Frontal cortex (tissue), 4 donors: ENCODE measurements around the gene SPR. TPM values are rescaled to one million over a fixed set of nuclear protein-coding genes. Genes with fewer than 3 reads are reported as not detected.

Experiments
- DNase-seq, 2 donors: peaks; one replicate each; pipeline ENCODE4 v3.0.0; 2012; ENCODE audit warnings: low spot score in 2 of 2
- FAIRE-seq: peaks from 2 replicates; lab custom pipeline; 2012; peaks lifted over from hg19 to GRCh38; lab: Jason Lieb, UNC
- total RNA-seq: library from RNA; depleted of rRNA; stranded (reverse); fragments of >200 nt; gene quantifications from one replicate; pipeline ENCODE4 v1.2.3, GENCODE V29; 2014
- donor health status: control.
- donor health status: control.
- donor health status: control.

Gene SPR
- total RNA-seq, 1 donor from 2014 or later = 1.6 TPM

DNA sequence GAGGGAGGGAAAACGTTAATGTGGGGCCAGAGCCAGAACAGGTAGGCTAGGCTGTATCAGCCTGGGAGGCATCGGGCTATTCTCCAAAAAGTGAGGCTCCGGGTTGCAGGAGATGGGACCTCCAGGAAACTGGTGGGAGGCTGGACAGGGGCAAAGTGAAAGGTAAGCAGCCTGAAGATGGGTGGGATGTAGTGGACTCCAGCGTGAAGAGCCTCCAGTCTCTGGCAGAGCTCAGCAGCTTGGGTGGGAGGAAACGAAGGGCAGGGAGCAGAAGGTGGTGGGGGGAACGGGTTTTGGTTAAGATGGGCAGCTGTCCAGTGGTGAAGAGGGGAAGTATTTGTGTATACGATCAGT, 27.0 kb downstream of the SPR start:
- no peak for DNase-seq

DNA sequence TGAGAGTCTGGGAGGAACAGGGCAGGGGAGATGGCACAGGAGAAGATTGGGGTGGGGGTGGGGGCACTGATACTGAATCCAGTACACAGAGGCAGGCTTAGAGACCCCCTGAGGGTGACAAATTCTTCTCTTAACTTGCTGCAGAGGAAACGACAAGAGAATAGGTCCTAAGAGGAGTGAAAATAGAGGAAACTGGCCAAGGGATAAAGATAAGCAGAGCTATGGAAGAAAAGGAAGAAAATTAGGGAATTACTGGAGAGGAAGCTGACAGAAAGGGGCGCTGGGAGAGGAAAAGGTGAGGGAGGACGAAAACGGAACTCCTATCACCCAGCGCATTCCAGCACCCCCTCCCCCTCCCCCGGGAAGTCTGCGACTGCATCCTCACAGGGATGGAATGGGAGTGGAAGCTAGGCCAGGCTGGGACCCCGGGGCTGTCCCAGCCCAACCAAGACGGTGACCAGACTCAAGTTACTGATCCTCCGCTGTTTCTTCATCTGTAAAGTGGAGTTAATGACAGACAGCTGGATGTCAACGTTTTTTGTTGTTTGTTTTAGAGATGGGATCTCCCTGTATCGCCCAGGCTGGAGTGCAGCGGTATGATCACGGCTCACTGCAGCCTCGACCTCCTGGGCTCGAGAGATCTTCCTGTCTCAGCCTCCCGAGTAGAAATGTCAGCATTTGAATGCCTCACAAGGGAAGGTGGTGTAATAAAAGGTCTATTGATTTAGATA, 27.5 kb downstream of the SPR start:
- FAIRE-seq = no peak

More for the DNA sequence above, 27.0 kb downstream of the SPR start:
- FAIRE-seq = no peak

DNA sequence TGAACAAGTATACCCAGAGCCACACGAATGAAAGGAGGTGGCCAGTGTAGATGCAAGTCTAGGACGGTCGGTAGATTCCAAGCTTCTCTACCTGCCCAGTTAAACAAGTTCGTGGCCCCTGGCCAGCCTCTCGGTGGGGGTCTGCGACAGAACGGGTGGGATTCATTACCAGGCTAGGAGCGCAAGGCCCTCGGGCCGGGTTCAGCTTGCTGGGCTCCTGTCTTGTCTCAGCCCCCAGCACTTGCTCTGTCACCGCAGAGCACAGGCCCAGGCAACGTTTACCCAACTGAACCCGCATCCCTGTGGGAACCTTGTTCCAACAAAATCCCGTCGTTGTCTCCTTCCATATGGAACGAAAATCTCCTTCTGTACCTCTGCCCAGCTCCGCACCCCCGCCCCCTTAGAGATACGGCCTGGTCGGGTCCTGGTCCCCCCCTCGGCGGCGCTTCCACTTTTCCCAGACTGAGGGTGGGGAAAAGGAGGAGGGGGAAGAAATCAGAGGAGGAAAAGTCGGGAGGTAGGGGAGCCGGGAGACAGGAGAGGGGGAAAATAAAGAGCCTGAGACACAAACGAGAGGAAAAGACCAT, 28.2 kb downstream of the SPR start:
- DNase-seq = no peak
- FAIRE-seq = no peak

More for the DNA sequence above, 27.5 kb downstream of the SPR start:
- DNase-seq = no peak

DNA sequence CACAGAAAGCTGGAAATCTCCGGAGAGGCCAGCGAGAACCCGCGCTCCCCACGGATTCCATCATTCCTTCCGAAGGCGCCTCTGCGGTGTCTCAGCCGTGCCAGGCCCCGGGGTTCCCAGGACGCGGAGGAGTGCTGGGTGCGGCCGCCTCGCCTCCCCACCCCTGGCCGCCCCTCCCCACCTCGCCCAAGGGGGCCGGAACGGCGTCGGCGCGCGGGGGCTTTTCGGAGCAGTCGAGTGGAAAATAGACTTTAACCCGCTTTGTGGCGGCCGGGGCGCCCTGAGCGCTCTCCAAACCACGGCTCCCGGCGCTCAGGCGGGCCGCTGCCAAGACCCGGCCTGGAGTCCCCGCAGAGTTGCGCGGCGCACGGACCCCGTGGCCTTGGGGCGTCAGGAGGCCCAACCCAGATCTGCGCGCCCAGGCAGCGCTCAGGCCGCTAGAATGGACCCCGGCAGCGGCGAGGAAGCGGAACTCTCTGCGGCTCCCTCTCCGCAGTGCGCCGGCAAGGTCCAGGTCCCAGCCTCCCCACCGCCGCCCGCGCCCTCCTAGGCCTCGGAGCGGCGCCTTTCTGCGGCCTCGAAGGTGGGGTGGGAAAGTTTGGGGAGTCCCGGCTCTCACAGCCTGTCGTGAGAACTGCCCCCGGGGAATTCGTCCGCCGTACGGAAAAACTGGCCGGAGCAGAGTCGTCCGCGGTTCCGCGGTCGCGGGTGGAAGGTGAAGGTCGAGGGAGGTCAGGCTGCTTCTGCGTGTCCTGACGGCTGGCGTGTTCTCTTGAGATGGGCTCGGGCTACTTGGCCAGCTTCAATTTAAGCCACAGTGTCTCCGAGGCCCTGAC, 28.9 kb downstream of the SPR start:
- FAIRE-seq (no peak), DNase-seq (no peak)

DNA sequence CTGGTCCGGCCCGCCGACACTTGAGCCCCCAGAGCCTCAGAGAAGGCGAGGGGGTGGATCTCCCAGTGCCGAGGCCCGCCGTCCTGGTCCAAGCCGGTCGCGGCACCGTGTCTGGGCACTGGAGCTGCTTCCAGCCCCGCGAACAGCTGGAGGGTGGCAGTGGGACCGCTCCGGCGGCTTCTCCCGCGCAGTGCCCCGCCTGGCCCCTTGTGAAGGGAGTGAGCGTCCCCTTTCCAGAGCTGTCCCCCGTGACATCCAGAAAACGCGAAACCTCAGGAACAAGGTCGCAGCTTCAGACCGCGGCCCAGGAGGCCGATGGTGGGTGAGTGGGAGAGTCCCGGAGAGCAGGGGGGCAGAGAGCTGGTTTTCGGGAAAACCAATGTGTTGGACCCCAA, 29.5 kb downstream of the SPR start:
- DNase-seq (no peak), FAIRE-seq (no peak)

DNA sequence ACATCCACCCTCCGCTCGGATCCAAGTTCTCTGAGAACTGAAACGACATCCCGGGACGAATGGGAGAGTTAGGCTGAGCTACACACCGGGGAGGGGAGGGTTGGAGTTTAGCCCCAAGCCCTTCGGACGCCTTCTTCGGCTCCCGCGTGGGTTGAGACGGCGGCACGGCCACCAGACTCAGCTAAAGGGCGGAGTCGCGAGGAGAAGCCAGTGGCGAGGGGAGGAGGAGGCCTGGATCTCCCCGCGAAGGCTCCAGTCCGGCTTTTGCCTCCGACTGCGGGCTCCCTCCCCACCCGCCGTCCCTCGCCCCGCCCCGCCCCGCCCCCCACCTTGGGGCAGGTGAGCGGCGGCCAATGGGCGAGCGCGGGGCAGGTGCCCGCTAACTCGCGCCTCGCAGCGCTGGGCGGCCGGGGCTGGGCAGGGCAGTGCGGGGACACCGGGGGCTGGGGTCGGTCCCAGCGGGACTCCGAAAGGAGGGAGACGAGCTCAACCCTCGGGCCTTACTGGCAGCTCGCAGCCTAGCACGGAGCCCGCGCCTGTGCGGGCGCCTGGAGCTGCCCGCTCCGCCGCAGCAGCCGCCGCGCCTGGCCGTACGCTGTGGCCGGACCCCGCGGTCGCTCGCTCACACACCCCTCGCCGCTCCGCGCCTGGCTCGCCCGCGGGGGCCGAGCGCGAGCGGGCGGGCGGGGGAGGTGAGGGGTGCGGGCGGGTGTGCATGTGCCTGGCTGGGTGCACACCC, 30.1 kb downstream of the SPR start, which contains the start of gene EMX1:
Gene EMX1 (plus strand): TSS at position 382 of the 739 bp plus-strand sequence. CDS start 334 bp downstream, at position 716.
- FAIRE-seq (no peak), DNase-seq (peak; percentile 57 to 59)

DNA sequence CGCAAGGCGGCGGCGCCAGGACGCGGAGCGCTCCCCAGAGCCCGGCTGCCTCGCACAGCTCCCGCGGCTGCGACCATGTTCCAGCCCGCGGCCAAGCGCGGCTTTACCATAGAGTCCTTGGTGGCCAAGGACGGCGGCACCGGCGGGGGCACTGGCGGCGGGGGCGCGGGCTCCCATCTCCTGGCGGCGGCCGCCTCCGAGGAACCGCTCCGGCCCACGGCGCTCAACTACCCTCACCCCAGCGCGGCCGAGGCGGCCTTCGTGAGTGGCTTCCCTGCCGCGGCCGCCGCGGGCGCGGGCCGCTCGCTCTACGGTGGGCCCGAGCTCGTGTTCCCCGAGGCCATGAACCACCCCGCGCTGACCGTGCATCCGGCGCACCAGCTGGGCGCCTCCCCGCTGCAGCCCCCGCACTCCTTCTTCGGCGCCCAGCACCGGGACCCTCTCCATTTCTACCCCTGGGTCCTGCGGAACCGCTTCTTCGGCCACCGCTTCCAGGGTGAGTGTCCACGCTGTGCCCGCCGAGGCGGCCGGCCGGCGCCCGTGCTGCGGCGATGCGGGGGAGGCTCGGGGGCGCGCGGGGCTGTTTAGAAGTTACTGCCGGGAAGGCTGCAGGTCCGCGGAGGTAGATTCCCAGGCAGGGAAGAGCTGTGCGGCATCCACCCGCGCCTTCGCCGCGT, 30.8 kb downstream of the SPR start:
- no peak for DNase-seq

DNA sequence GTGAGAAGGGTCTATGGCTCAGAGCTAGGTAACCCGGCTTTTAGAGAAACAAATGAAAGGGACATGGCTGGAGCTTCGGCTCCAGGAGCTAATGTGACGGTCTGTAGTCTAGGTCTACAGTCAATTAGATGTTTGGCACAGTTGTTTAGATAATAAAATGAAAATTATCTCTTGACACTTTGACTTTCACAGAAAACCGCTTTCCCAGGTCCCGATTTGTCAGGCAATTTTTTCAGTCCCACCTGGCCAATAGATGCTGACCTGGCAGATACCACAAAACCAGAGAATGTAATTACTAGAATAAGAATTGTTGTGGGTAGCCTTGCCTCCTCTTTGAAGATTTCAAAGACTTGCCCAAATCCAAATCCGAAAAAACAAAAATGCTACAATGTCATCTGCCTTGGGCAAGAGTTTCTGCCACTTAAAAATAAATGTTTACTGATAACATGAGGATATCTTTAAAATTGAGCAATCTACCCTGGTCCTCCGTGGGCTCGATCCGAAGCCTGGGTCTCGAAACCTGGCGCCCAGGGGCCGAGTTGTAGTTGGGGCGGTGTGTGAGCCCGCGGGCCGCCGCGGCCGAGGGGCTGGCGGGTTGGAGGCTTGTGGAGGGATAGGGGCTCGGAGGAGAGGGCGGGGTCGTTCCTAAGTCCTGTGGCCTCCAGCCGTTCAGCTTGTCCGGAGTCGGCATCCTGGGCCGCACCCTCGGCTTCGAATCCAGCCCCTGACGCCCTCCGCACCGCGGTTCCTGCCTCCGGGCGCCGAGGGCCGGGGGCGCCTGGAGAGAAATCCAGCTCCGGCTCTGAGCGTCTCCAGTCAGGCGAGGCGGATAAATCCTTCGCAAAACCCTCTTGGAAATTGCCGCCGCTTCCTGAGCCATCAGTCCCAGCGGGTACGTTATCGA, 32.5 kb downstream of the SPR start:
- DNase-seq = no peak
- FAIRE-seq = no peak

More for the DNA sequence above, 30.8 kb downstream of the SPR start:
- no peak for FAIRE-seq

DNA sequence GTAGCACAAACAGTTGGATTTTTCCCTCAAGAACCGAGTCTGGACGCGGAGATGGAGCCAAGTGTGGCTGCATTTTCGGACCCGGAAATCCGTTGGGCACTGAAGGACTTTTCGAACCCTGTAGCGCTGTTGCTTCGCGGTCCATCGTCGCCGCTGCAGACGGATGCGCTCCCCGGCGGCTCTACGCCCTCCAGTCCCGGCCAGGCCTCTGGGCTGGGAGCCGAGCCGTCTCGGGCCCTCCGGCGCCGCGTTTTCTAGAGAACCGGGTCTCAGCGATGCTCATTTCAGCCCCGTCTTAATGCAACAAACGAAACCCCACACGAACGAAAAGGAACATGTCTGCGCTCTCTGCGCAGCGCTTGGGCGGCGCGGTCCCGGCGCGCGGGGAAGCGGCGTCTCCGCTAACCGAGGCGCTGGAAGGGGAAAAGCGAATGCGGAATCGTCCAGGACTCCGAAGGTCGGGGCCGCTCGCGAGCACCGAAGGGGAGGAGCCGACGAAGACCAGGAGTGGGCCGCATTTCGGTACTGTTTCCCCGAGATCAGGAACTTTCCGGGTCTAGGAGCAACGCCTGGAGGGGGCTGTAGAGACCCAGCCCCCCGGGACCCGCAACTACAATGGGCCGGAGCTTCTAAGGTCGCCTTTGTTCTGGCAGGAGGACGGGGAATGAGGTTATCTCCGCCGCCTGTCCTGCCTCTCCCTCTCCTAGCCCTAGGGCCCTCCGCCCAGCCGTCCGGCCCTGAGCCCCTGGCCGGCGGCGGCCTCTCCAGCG, 33.3 kb downstream of the SPR start:
- FAIRE-seq (no peak), DNase-seq (no peak)

DNA sequence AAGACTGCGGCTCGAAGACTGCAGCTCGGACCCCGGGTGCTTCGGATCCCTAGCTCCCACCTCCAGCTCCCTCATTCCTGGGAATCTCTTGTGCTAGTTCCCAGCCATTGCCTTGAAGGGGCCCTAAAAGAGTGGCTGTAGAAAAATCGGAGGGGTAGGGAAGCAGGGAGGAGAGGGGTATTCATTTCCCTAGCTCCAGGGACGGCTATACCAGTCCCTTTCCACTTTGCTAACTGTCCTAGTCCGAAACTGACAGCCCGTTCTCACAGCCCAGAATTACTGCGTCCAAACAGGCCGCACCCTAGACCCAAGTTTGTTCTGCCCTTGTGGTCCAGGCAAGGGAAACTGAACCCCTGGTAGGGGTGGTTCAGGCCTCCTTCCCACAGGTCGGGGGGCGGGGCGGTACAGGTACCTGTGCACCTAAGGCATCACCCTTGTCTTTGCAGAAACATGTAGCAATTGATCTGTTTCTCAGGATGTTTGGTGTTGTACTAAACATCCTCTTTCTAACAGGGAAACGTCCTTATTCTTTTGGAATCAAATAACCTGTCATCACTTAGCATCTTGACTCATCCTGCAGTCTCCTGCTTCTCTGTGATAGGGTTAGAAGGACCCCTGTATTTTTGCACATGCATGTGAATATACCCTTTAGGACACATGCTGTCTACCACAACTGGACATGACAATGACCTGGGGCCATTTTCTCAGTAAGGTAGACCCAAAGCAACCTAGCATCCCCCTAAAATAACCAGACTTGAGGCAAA, 34.1 kb downstream of the SPR start:
- DNase-seq (no peak), FAIRE-seq (no peak)

DNA sequence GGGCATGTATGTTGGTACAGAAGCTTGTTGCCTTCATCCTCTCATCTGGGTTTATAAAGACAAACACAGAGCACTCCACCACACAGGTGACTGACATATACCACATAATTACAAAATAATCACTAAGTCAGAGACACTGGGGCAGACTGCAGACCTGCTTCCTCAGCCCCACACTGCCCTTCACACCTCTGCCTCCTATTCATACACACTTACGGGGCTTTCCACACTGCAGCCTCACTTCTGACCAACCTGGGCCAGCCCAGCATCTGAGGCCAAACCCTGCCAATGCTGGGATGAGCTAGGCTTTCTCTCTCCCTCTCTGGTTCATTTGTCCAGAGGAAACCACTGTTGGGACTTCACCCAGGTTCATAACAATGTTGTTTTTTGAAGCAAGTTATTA, 34.6 kb downstream of the SPR start:
- DNase-seq (no peak), FAIRE-seq (no peak)

DNA sequence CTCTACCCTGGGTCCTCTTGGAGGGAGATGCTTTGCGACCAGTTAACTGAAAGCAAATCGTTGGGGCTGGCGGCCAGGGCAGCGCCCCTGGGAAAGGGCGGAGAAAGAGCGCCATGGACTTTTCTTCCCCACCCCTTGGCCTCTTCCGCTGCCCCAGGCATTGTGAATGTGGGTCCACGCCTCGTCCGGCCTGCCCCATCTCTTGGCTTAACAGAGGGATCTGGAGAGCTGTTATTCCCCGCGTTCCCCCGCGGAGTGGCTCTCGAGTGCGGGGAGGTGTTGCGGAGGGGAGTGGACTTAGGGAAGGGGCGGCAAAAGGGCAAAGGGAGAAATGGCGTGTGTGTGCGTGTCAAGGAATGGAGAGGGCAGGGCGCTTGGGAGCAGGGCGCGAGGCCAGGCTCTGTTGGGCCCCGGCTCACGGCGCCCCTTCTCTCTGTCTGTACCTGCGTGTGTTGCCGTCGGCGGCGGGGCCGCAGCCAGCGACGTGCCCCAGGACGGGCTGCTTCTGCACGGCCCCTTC, 36.7 kb downstream of the SPR start:
- FAIRE-seq (no peak), DNase-seq (no peak)

DNA sequence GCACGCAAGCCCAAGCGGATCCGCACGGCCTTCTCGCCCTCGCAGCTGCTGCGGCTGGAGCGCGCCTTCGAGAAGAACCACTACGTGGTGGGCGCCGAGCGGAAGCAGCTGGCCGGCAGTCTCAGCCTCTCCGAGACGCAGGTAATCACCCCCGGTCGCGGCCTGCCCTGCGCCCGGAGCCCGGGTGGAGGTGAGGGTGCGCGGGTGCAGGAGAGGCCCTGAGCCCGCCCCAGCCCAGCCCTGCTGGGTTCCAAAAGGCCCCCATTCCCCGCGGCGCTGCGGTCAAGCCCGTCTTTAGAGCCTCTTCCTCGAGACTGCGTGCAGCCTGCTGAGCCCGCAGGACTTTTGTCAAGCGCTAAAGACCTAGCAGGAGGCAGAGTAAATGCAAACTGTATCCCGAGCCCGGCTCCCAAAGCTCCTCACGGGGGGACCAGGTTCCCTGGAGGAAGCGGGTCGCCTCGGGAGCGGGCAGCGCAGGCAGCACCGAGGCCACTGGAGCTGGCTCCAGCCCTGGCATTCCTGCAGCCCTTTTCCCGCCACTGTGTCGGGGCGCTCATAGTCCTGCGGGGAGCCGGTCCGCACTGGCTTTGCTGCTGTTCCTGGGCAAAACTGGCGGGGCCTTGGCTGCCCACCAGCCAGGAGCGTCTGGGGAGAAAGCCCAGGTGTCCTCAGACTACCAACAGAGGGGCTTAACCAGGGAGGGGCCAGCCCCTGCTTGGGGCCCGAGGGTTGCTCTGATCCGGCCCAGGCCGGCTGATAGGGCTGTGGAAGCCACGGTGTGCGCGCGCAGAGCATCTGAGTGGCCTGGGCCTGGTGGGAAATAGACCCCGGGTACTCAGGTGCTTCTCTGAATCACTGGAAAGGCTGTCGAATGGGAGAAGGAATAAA, 37.4 kb downstream of the SPR start:
- DNase-seq (no peak), FAIRE-seq (no peak)

DNA sequence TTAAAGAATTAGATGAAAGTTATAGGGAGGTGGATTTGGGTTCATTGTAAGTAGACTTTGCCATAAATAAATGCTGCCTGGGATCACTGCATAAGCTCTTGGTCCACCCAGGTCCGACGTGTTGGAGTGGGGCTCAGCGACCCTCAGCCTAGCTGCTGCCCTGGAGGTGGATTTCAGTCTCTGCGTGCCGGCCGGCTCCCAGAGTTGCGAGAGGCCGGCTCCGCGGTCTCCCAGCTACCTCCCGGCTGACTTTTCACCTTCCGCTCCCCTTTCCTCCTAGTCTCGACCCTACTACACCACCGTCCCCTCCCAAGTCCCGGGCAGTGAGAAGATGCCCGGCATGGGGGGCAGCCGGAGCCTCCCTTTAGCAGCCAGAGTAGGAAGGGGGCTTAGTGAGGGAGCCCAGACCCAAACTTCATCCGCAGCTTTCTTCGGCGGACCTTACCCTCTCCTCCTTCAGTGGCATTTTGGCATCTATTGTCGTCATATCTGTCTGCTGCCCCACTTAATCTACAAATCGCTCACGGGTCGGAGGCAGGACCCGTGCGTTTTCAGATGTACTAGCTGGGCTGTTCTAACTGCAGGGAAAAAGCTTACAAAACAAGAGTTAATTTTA, 38.2 kb downstream of the SPR start:
- FAIRE-seq = no peak
- DNase-seq = no peak

DNA sequence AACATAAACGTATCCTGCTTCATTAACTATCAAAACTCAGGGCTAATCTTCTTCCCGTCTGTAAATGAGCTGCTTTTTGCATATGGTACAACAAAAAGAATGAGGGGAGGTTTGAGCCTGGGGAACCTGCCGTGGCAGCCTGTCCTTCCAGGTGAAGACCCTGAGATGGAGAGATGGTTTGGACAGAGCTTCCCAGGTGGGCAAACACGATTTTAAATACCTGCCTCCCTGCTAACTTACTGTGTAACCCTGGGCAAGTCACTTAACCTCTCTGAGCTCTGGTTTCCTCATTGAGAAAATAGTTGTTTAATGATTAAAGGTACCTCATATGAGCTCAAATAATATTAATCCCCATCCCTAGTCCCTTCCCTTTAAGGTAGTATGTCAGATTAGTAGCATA, 39.2 kb downstream of the SPR start:
- DNase-seq (no peak), FAIRE-seq (no peak)
